SK-N-SH treated with all-trans-retinoic acid at 6 μM for 48 hours (cell line): ENCODE results near the gene PSMF1.

Experiments used
- ZFP30 ChIP-seq: fragments of 450-650 bp; formaldehyde crosslinking; IDR thresholded peaks from 2 replicates; pipeline ENCODE4 v1.5.0; 2022; ENCODE audit warnings: mild to moderate bottlenecking, moderate library complexity
- TF ChIP-seq, protein P1 (sequence below): fragments of 250-450 bp; sonication (Bioruptor Pico); IDR thresholded peaks from 2 replicates; pipeline ENCODE4 v1.5.1; 2021; ENCODE audit warnings: mild to moderate bottlenecking, moderate library complexity

DNA sequence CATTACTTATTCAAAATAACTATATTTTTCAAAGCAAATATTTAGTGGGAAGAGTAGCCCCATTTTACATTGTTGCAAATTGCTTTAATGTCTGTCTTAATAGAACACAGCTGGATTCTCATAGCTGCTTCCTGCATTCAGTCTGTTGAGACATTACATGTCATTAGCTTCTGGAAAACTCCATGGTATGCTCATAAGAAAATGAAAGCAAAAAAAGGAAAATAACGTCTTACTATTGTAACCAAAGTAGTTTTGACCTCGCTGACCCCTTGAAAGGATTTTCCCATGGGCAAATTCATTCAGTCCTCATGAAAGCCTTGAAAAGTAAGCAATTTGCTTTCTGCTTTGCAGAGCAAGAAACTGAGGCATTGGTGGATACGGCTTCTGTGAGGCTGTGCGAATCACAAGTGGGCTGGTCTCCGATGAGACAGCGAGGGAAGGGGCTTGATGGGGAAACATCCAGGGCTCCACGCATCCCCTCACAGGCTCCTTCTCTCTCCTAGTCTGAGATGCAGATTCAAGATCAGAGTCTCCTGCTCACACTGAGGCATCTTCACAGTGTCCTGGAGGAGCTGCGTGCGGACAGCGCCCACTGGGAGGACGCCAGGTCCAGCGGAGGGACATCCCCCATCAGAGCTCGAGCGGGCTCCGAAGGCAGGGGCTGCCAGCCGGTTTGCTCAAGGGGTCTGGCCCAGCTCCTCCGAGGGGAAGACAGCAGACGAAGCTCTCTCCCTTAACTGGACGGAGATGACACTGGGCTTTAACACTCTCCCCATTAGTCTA is 88.2 kb downstream of the PSMF1 start:
- no peak for TF ChIP-seq ZFP30 (CRISPR knock-in tag)
- TF ChIP-seq, protein P1, sequence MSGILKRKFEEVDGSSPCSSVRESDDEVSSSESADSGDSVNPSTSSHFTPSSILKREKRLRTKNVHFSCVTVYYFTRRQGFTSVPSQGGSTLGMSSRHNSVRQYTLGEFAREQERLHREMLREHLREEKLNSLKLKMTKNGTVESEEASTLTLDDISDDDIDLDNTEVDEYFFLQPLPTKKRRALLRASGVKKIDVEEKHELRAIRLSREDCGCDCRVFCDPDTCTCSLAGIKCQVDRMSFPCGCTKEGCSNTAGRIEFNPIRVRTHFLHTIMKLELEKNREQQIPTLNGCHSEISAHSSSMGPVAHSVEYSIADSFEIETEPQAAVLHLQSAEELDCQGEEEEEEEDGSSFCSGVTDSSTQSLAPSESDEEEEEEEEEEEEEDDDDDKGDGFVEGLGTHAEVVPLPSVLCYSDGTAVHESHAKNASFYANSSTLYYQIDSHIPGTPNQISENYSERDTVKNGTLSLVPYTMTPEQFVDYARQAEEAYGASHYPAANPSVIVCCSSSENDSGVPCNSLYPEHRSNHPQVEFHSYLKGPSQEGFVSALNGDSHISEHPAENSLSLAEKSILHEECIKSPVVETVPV (CRISPR knock-in tag) = no peak
